HTERT RPE-1 (cell line): ENCODE measurements around the gene MBD3L2B.
"Not testable (repeated sequence)": the region's sequence is repeated elsewhere in the genome, so short reads cannot be mapped to it uniquely, and the experiment has no call there.

Source experiments
- in situ Hi-C: fragments of 300-500 bp; cut with MboI; formaldehyde crosslinking; loops from 4 replicates; pipeline ENCODE4 v1.14.3; 2020; ENCODE audit warnings: low sequenced_read_pairs

Gene MBD3L2B

DNA sequence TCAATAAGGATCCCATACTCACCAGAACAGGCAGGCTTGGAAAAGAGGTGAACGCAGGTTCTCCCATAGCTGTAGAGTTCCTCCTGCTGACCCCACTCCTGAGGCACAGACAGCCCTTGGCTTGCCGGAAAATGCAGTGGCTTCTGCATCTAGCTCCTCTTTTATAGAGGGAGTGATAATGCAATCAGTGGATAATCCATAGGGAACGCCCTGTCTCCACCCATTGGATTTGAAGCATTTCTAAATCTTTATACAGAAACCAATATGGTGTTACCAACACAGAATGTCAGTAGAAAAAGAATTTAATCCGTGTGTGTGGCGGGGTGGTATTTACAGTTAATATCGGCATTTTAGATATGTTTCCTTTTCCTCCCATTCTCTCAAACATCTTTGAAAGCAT, at the start of gene MBD3L2B:
Gene MBD3L2B (minus strand): TSS at position 101 of the 400 bp plus-strand sequence. CDS start 34 bp downstream, at position 67.
- in situ Hi-C loops, result not testable (repeated sequence)

DNA sequence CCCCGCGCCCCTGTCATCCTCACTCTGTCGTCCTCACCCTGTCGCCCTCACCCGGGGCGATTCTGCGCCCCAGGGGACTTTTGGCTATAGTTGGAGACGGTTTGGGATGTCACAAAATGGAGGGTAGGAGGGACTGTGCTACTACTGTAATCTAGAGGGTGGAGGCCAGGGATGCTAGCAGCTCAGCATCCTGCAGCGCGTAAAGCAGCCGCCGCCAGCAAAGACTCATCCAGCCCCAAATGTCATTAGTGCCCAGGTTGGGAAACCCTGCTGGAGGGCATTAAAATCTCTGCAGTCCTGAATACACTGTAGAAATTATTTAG, 48.6 kb upstream of the MBD3L2B start:
- in situ Hi-C loops, result no loop called here

DNA sequence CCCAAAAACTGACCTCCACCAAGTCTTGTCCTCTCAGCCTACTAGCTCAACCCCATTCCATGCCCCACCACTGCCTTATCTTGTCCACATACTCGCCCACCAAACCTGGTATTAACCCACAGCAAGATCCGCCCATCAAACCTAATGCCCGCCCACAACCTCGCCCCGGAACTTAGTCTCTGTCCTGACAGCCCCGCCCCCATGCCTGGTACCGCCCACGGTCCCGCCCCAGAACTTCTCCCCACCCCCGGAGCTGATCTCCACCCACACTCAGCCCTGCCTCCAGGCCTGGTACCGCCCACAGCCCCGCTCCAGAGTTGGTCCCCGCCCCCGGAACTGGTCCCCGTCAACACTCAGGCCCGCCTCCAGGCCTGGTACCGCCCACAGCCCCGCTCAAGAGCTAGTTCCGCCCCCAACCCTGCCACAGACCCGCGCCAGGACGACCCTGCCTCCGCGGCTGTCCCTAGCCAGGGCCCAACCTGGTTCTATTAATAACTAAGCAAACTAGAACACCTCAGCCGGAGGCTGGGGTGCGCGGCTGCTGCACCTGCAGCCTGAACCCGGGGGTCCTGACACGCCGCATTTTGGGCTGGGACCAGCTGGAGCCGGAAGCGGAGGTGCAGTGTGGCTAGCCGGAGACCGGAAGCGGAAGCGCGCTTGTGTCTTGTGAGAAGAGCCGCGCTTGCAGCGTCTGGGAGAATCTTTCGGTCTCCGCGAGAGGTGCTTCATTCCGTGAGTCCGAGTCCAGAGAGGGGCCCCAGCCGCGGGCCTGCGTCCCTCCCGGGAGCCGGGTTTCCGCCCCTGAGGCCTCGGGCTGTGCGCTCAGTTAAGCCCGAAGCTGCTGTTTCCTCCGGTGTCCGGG, 48.0 kb upstream of the MBD3L2B start, which contains the start of gene ZNF557:
Gene ZNF557 (plus strand): TSS at position 662 of the 862 bp plus-strand sequence. CDS start 5,372 bp downstream, outside the sequence.
- in situ Hi-C loops, result no loop called here

DNA sequence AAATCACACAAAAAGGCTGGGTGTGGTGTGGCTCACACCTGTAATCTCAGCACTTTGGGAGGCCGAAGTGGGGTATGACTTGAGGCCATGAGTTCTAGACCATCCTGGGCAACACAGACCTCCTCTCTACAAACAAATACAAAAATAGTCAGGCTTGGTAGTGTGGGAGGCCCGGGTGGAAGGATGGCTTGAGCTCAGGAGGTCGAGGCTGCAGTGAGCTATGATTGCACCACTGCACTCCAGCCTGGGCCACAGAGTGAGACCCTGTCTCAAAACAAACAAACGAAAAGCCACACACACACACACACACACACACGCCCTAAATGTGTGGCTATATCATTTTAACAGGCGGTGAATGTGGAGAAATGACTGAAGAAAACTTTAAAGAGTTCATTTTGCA, 47.4 kb upstream of the MBD3L2B start:
- in situ Hi-C loops, result no loop called here

DNA sequence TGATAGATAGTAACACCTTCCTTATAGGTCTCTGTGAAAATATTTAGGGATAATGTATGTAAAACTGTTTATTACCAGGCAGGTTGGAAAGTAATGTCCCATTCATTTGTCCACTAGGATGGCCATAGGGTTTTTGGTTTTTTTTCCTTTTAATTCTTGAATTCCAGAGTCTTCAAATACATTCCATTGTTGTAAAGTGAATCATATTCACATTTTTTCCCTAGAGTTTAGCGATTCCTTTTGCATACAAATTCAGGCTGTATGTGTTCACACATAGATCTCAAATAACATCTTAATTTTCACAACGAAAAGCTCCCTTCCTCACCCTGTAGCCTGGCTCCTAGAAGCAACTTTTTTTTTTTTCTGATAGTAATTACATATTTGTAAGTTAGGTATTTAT, 46.5 kb upstream of the MBD3L2B start:
- in situ Hi-C loops, result no loop called here

DNA sequence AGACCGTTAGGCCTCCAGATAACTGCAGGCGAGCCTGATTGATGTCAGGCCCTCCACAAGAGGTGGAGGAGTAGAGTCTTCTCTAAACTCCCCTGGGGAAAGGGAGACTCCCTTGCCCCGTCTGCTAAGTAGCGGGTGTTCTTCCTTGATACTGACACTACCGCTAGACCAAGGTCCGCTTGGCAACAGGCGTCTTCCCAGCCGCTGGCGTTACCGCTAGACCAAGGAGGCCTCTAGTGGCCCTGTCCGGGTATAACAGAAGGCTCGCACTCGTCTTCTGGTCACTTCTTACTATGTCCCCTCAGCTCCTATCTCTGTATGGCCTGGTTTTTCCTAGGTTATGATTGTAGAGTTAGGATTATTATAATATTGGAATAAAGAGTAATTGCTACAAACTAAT, 45.9 kb upstream of the MBD3L2B start:
- in situ Hi-C loops, result not testable (repeated sequence)

DNA sequence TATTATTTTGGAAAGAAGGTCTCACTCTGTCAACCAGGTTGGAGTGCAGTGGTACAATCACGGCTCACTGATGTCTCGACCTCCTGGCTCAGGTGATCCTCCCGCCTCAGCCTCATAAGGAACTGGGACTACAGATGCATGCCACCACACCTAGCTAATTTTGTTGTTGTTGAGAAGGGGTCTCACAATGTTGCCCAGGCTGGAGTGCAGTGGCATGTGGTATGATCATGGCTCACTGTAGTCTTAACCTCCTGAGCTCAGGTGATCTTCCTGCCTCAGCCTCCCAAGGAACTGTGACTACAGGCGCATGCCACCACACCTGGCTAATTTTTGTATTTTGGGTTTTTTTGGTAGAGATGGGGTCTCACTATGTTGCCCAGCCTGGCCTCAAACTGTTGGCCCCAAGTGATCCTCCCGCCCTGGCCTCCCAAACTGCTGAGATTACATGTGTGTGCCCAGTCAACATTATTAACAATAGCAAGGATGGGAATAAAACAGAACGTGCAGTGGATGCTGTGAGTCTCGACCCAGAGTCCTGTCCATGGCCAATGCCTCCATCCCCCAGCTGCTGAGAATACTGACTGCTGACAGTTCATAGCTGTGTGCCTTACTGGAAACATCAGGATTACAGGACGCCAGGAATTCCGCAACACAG, 42.7 kb upstream of the MBD3L2B start:
- in situ Hi-C loops, result no loop called here

DNA sequence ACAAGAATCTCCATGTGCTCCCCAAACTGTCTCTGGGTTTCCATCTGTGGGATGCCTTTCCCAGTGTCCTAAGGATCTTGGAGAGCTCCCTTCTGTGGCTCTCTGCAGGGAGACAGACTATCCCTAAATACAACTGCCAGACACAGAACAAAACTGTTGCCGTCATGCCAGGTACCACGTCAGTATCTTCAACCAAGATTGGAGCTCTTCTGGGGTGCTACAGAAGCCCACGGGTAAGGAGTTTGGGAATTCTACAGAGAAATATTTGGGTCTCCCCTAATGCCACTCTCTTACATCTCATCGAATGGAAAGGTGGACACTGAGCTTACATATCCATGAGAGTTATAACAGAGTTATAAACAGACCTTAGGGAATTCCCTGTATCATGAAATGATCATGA, 42.1 kb upstream of the MBD3L2B start:
- in situ Hi-C loops, result no loop called here

DNA sequence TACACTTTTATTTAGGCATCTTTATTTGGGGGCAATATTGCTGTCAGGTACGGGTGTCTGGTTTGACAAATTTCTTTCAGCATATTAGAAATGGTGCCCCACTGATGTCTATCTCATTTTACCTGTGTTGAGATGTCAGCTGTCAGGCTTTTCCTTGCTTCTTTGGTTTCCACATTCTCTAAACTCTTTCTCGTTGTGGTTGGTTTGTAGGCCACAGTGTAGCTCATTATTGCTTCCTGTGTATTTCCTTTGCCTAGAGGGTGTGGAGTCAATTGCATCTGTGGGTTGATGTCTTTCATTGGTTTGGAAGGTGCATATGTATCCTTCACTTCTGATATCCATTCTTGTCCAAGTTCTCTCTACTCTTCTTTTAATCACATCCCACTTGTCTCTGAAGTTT, 38.7 kb upstream of the MBD3L2B start:
- in situ Hi-C loops, result not testable (repeated sequence)

DNA sequence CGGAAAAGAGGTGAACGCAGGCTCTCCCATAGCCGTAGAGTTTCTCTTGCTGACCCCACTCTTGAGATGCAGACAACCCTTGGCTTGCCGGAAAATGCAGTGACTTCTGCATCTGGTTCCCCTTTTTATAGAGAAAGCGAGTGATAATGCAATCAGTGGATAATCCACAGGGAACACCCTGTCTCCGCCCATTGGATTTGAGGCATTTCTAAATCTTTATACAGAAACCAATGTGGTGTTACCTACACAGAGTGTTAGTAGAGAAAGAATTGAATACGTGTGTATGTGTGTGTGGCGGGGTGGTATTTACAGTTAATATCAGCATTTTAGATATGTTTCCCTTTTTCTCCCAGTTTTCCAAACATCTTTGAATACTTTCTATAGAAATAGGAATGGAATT, 37.3 kb upstream of the MBD3L2B start, which contains the start of gene MBD3L3:
Gene MBD3L3 (minus strand): TSS at position 101 of the 400 bp plus-strand sequence. CDS start 71 bp downstream, at position 30.
- in situ Hi-C loops, result not testable (repeated sequence)

DNA sequence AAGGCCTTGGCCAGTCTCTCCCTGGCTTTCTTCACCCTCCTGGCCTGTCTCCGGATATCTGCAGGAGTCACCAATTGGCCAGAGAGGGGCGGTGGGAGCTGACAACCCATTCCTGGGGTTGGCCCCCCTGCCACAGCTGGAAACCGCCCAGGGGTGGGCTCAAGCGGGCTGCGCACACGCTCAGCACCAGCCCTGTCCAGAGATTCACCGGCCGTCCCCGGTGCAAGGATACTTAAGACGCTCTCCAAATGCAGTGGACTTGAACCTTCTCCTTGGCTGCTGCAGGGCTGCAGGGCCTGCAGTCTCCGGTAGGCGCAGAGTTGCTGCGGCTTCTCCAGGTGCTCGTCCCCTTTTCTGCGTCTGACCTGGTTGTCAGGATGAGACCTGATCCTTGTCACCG, 35.1 kb upstream of the MBD3L2B start:
- in situ Hi-C loops, result not testable (repeated sequence)

DNA sequence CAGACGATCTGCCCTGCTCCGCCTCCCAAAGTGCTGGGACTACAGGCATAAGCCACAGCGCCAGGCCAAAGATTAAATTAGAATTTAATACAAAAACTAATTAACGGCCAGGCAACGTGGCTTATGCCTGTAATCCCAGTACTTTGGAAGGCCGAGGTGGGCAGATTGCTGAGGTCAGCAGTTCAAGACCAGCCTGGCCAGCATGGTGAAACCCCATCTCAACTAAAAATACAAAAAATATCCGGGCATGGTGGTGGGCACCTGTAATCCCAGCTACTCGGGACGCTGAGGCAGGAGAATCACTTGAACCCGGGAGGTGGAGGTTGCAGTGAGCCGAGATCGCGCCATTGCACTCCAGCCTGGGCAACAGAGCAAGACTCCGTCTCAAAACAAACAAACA, 34.4 kb upstream of the MBD3L2B start:
- in situ Hi-C loops, result not testable (repeated sequence)

DNA sequence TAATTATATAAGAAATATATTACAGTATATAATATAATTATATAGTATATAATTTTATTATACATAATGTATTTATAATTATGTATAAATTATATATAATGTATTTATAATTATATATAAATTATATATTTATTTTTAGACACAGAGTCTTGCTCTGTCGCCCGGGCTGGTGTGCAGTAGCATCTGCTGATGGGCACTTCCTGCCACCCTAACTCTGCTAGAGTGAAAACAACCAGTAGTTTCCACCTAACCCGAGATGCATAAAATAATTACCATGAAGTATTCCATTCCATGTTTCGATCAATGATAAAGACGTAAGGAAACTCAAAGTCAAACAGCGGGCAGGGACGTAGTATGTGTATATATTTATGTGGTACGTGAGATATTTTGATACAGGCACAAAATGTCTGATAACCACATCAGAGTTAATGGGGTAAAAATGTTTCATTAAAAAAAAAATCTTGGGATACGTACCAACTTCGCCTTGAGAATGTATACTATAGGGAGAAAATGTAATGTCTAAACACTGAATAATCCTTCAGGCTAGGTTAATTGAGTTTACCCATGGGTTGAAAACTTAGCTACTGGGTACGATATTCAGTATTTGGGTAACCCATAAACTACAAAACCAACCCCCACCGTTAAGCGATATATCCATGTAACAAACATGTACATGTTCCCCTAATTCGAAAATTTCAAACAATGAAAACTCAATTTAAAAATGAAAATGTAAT, 33.6 kb upstream of the MBD3L2B start:
- in situ Hi-C loops, result not testable (repeated sequence)

DNA sequence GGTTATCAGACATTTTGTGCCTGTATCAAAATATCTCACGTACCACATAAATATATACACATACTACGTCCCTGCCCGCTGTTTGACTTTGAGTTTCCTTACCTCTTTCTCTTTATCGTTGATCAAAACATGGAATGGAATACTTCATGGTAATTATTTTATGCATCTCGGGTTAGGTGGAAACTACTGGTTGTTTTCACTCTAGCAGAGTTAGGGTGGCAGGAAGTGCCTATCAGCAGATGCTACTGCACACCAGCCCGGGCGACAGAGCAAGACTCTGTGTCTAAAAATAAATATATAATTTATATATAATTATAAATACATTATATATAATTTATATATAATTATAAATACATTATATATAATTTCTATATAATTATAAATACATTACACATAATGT, 31.7 kb upstream of the MBD3L2B start:
- in situ Hi-C loops, result not testable (repeated sequence)

DNA sequence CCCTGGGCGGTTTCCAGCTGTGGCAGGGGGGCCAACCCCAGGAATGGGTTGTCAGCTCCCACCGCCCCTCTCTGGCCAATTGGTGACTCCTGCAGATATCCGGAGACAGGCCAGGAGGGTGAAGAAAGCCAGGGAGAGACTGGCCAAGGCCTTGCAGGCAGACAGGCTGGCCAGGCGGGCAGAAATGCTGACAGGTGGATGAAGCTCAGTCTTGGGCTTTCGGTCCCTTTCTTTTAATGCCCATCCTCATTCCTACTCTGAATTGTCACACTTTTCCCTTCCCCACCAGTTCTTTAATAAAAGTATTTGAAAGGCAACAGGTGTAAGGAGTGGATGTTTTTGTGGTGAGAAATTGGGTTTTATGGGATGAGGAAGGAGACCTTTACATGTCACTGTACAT, 30.2 kb upstream of the MBD3L2B start:
- in situ Hi-C loops, result not testable (repeated sequence)

DNA sequence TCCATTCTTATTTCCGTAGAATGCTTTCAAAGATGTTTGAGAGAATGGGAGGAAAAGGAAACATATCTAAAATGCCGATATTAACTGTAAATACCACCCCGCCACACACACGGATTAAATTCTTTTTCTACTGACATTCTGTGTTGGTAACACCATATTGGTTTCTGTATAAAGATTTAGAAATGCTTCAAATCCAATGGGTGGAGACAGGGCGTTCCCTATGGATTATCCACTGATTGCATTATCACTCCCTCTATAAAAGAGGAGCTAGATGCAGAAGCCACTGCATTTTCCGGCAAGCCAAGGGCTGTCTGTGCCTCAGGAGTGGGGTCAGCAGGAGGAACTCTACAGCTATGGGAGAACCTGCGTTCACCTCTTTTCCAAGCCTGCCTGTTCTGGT, 27.8 kb upstream of the MBD3L2B start, which contains the start of gene MBD3L2:
Gene MBD3L2 (plus strand): TSS at position 301 of the 400 bp plus-strand sequence. CDS start 53 bp downstream, at position 354.
- in situ Hi-C loops, result not testable (repeated sequence)

DNA sequence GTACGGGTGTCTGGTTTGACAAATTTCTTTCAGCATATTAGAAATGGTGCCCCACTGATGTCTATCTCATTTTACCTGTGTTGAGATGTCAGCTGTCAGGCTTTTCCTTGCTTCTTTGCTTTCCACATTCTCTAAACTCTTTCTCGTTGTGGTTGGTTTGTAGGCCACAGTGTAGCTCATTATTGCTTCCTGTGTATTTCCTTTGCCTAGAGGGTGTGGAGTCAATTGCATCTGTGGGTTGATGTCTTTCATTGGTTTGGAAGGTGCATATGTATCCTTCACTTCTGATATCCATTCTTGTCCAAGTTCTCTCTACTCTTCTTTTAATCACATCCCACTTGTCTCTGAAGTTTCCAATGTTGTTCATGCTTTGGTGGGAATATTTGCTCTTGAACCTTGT, 20.3 kb upstream of the MBD3L2B start:
- in situ Hi-C loops, result not testable (repeated sequence)

DNA sequence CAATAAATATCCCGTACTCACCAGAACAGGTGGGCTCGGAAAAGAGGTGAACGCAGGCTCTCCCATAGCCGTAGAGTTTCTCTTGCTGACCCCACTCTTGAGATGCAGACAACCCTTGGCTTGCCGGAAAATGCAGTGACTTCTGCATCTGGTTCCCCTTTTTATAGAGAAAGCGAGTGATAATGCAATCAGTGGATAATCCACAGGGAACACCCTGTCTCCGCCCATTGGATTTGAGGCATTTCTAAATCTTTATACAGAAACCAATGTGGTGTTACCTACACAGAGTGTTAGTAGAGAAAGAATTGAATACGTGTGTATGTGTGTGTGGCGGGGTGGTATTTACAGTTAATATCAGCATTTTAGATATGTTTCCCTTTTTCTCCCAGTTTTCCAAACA, 18.8 kb upstream of the MBD3L2B start, which contains the start of gene MBD3L4:
Gene MBD3L4 (minus strand): TSS at position 101 of the 400 bp plus-strand sequence. CDS start 35 bp downstream, at position 66.
- in situ Hi-C loops, result not testable (repeated sequence)

DNA sequence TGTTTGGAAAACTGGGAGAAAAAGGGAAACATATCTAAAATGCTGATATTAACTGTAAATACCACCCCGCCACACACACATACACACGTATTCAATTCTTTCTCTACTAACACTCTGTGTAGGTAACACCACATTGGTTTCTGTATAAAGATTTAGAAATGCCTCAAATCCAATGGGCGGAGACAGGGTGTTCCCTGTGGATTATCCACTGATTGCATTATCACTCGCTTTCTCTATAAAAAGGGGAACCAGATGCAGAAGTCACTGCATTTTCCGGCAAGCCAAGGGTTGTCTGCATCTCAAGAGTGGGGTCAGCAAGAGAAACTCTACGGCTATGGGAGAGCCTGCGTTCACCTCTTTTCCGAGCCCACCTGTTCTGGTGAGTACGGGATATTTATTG, 9.0 kb upstream of the MBD3L2B start, which contains the start of gene MBD3L5:
Gene MBD3L5 (plus strand): TSS at position 301 of the 400 bp plus-strand sequence. CDS start 34 bp downstream, at position 335.
- in situ Hi-C loops, result not testable (repeated sequence)

DNA sequence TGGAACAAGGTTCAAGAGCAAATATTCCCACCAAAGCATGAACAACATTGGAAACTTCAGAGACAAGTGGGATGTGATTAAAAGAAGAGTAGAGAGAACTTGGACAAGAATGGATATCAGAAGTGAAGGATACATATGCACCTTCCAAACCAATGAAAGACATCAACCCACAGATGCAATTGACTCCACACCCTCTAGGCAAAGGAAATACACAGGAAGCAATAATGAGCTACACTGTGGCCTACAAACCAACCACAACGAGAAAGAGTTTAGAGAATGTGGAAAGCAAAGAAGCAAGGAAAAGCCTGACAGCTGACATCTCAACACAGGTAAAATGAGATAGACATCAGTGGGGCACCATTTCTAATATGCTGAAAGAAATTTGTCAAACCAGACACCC, 7.6 kb upstream of the MBD3L2B start:
- in situ Hi-C loops, result not testable (repeated sequence)

DNA sequence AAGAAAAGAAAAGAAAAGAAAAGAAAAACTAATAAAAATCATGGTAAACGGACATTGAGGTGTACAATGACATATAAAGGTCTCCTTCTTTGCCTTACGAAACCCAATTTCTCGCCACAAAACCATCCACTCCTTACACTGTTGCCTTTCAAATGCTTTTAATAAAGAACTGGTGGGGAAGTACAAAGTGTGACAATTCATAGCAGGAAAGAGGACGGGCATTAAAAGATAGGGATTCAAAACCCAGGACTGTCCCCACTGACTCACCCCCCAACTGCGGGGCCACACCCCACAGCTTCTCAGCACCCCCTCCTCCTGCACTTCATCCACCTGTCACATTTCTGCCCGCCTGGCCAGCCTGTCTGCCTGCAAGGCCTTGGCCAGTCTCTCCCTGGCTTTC, 2.4 kb downstream of the MBD3L2B start:
- in situ Hi-C loops, result no loop called here
